SK-N-MC (cell line): ENCODE data around the gene HOXB7.

Experiments
- EZH2 ChIP-seq: fragments of 200-600 bp; sonication (generic); IDR thresholded peaks from one replicate; pipeline ENCODE4 v1.6.1; 2017; ENCODE audit warnings: antibody characterized with exemption
- FOXP2 ChIP-seq: optimal IDR thresholded peaks from 2 replicates; pipeline ENCODE3; 2011; ENCODE audit warnings: mild to moderate bottlenecking, moderate library complexity; ENCODE audit not compliant: insufficient read depth; ENCODE audit errors: extremely low read length, control extremely low read depth
- POLR2AphosphoS5 ChIP-seq: IDR thresholded peaks from 2 replicates; pipeline ENCODE4 v1.6.1; 2012; ENCODE audit warnings: mild to moderate bottlenecking, low read depth, low read length, borderline replicate concordance

GRCh38 chr17:48577946-48578615 is 32.7 kb downstream of the HOXB7 start, which contains the start of gene HOXB4:
- TF ChIP-seq EZH2 (no peak), POLR2AphosphoS5 (peak; percentile 38; the same call in 1 of the 2 replicates), FOXP2 (no peak)
